Activated CD4-positive, alpha-beta T cell treated with anti-CD3 and anti-CD28 coated beads, Interleukin-2, amount 50 U/mL, for 16 hours (primary cell): ENCODE data around the gene ARL8B.

Experiments
- DNase-seq: peaks from one replicate; pipeline ENCODE4 v3.0.0-alpha.2; 2020

Gene ARL8B

GRCh38 chr3:5187920-5188418, 65.9 kb downstream of the ARL8B start:
- DNase-seq, result no peak

GRCh38 chr3:5188419-5189221, 66.5 kb downstream of the ARL8B start:
- peak; percentile 68 for DNase-seq

GRCh38 chr3:5190147-5190791, 68.2 kb downstream of the ARL8B start:
- DNase-seq, result peak; percentile 72

GRCh38 chr3:5191555-5192304, 69.6 kb downstream of the ARL8B start:
- DNase-seq, result no peak

GRCh38 chr3:5192571-5193365, 70.7 kb downstream of the ARL8B start:
- peak; percentile 54 for DNase-seq

- peak; percentile 52 for DNase-seq
Measured at GRCh38 chr3:5194341-5194740, 72.2 kb downstream of the ARL8B start.

- DNase-seq, result peak; percentile 87
Measured at GRCh38 chr3:5194801-5195509, 72.9 kb downstream of the ARL8B start.

GRCh38 chr3:5195605-5196004, 73.5 kb downstream of the ARL8B start:
- DNase-seq, result peak; percentile 69

- DNase-seq, result no peak
Measured at GRCh38 chr3:5197022-5197421, 74.9 kb downstream of the ARL8B start.

GRCh38 chr3:5197470-5198312, 75.6 kb downstream of the ARL8B start:
- peak; percentile 83 for DNase-seq

- DNase-seq, result no peak
Measured at GRCh38 chr3:5198313-5198677, 76.2 kb downstream of the ARL8B start.

GRCh38 chr3:5198986-5199731, 77.1 kb downstream of the ARL8B start:
- DNase-seq, result peak; percentile 54

- no peak for DNase-seq
Measured at GRCh38 chr3:5201536-5201935, 79.4 kb downstream of the ARL8B start.

- DNase-seq, result no peak
Measured at GRCh38 chr3:5202222-5202621, 80.1 kb downstream of the ARL8B start.

GRCh38 chr3:5205165-5205941, 83.3 kb downstream of the ARL8B start:
- DNase-seq, result no peak

- DNase-seq, result no peak
Measured at GRCh38 chr3:5210926-5211325, 88.8 kb downstream of the ARL8B start.

- no peak for DNase-seq
Measured at GRCh38 chr3:5212628-5213573, 90.8 kb downstream of the ARL8B start.

GRCh38 chr3:5213574-5213966, 91.5 kb downstream of the ARL8B start:
- DNase-seq, result no peak
